H1 (cell line): ENCODE results near the gene MTAP. TPM values are rescaled to one million over a fixed set of nuclear protein-coding genes. Genes with fewer than 3 reads are reported as not detected.

Experiments
- BCL11A ChIP-seq, 2 experiments: IDR thresholded peaks; one replicate each; pipeline ENCODE4 v1.6.1; 2011; ENCODE audit warnings: low read depth in 2 of 2, low read length in 2 of 2, mild to moderate bottlenecking in 2 of 2
- CHD1 ChIP-seq: IDR thresholded peaks from 2 replicates; pipeline ENCODE4 v1.6.1; 2012; ENCODE audit warnings: low read depth, low read length, improper control_type of control experiment
- polyA plus RNA-seq, 7 experiments: library from polyadenylated mRNA; depleted of rRNA in 3 of 7; stranded (reverse) in 5 of 7; unstranded in 2 of 7; fragments of >200 nt in 5 of 7; fragments of 200-250 nt in 2 of 7; gene quantifications; 1 replicate in 5 of 7; 2 replicates in 1 of 7; 4 replicates in 1 of 7; pipeline versions ENCODE4 v1.2.1 to v1.2.3, GENCODE V29; 2011 to 2013; ENCODE audit warnings: missing spikeins in 2 of 7, mixed read lengths in 2 of 7
- total RNA-seq: library from RNA; stranded (reverse); fragmentation: NEBNext Ultra II Directional; extraction: Animal tissue kit (Norgen Biotek cat#: 25700); gene quantifications from 2 replicates; pipeline ENCODE4 v1.2.1, GENCODE V29; 2021
- TF ChIP-seq, protein P1 (sequence below): IDR thresholded peaks from 2 replicates; pipeline ENCODE4 v1.6.1; 2012; ENCODE audit warnings: low read length, inconsistent platforms
- TF ChIP-seq, protein P2 (sequence below): IDR thresholded peaks from 2 replicates; pipeline ENCODE4 v1.6.1; 2012; ENCODE audit warnings: inconsistent platforms

Gene MTAP
- total and polyA plus RNA-seq, 2 of the 8 experiments (the other 6 are each of a cell fraction or from before 2014, with no cell fraction given): 16.4 to 100 TPM

DNA sequence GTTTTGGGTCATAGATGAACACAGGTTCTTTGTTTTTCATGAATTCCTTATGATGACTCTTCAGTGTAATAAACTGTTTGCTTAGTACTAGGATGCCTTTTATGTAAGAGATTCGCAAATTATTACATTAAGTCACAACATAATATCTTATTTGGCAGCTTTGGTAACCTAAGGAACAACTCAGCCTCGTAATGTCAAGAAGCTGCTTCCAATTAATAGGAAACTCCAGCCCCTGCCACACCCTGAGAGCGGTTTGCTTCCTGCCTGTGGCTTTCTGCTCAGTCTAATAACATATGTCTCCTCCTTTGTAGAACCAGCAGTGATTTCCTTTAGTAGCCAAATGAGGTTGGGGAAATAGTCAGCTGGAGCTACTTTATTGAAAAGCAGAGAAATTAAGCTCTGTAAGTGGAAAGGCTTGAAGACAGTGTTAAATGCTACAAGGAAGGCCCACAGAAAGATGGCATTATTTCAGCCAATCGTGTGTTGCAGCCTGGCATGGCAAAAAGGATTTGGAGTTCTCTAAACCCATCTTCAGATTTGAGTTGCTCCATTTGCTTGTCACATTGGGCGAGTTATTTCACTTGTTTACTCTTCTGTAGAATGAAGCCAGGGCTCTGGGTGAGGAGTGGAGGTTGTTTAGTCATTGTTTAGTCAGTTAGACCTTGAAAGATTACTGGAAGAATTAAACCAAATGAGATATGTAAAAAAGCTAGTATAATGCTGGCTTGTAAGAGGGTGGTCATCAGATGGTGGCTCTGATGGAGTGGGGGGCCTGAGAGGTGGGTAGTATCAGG lies 54.1 kb downstream of the MTAP start (continued):
- TF ChIP-seq, protein P1, sequence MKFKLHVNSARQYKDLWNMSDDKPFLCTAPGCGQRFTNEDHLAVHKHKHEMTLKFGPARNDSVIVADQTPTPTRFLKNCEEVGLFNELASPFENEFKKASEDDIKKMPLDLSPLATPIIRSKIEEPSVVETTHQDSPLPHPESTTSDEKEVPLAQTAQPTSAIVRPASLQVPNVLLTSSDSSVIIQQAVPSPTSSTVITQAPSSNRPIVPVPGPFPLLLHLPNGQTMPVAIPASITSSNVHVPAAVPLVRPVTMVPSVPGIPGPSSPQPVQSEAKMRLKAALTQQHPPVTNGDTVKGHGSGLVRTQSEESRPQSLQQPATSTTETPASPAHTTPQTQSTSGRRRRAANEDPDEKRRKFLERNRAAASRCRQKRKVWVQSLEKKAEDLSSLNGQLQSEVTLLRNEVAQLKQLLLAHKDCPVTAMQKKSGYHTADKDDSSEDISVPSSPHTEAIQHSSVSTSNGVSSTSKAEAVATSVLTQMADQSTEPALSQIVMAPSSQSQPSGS: no peak
- TF ChIP-seq, protein P2, sequence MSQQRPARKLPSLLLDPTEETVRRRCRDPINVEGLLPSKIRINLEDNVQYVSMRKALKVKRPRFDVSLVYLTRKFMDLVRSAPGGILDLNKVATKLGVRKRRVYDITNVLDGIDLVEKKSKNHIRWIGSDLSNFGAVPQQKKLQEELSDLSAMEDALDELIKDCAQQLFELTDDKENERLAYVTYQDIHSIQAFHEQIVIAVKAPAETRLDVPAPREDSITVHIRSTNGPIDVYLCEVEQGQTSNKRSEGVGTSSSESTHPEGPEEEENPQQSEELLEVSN: no peak
- no peak for TF ChIP-seq BCL11A (IDR thresholded peaks at IDR 0.05; ENCODE audit: low read depth in 2 of 2, low read length in 2 of 2)
- no peak for TF ChIP-seq CHD1
